SW 1271 (cell line): ENCODE data around the gene ACKR1.
A peak's percentile ranks its signal among the peaks of the same experiment; 100 is the strongest.

Experiments
- DNase-seq, 2 experiments: peaks; one replicate each; lab custom pipeline; 2025; lab: John Stamatoyannopoulos, UW

Gene ACKR1

DNA sequence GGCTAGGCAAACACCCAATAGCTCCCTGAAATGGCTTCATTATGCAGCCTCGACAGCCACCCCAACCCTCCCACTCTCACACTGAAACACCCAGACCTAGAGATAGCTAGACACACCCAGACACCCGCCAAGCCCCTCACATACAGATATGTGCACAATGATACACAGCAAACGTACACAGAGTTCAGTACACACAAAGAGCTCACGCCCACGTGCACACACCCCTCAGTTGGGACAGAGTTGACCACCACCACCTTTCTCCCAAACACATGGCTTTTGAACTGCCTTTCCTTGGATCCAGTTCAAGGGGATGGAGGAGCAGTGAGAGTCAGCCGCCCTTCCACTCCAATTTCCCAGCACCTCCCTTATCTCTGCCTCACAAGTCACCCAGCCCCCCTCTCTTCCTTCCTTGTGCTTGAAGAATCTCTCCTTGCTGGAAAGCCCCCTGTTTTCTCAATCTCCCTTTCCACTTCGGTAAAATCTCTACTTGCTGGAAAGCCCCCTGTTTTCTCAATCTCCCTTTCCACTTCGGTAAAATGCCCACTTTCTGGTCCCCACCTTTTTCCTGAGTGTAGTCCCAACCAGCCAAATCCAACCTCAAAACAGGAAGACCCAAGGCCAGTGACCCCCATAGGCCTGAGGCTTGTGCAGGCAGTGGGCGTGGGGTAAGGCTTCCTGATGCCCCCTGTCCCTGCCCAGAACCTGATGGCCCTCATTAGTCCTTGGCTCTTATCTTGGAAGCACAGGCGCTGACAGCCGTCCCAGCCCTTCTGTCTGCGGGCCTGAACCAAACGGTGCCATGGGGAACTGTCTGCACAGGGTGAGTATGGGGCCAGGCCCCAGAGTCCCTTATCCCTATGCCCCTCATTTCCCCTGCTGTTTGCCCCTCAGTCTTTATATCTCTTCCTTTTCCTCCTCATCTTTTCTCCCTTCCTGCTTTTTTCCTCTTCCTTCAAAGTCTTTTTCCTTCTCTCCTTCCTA is at the start of gene ACKR1:
Gene ACKR1 (plus strand): TSS at position 715 of the 981 bp plus-strand sequence. CDS start 85 bp downstream, at position 800.
- DNase-seq: no peak

- DNase-seq: peak; percentile 3 to 66
These were observed 43.5 kb upstream of the ACKR1 start for GRCh38 chr1:159161001-159161718.

DNA sequence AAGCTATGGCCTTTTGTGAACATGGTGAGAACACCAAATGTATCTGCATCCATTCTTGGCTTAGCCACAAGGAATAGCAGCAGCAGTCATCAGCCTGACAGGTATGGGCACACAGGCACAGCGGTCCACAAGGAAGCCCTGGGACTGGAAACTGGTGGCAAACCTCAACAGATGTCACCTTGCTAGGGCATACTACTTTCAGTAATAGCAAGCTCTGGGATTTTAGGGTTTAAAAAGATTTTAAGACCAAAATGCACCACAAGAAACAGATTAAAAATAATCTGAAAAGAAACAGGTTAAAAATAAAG is 43.0 kb upstream of the ACKR1 start:
- DNase-seq: no peak

- no peak for DNase-seq
These were observed 42.0 kb upstream of the ACKR1 start for GRCh38 chr1:159162516-159163265.

GRCh38 chr1:159163614-159164228 is 41.0 kb upstream of the ACKR1 start:
- DNase-seq: no peak

- no peak for DNase-seq
These were observed 36.6 kb upstream of the ACKR1 start for GRCh38 chr1:159168043-159168442.

GRCh38 chr1:159170639-159171038 is 34.0 kb upstream of the ACKR1 start:
- no peak for DNase-seq

DNA sequence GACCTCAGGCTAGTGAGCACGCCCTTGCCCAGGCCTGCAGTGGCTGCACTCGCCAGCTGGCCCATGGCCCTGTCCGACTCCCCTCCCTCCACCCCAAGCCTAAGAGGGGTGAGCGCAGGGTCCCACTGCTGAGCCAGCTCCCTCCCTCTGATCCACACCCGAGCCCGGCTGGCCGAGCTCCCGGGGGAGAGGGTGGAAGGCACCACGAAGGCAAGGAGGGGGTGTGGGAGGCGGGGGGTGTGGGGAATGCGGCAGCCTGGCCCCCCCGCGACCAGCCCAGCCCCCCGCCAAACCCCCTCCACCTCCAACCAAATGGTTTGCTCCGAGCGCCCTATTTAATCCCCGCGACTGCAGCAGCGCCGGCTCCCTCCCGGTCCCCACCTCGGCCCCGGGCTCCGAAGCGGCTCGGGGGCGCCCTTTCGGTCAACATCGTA is 33.4 kb upstream of the ACKR1 start, which contains the start of gene CADM3:
Gene CADM3 (plus strand): TSS at position 362 of the 434 bp plus-strand sequence. CDS start 151 bp downstream, outside the sequence.
- no peak for DNase-seq

DNA sequence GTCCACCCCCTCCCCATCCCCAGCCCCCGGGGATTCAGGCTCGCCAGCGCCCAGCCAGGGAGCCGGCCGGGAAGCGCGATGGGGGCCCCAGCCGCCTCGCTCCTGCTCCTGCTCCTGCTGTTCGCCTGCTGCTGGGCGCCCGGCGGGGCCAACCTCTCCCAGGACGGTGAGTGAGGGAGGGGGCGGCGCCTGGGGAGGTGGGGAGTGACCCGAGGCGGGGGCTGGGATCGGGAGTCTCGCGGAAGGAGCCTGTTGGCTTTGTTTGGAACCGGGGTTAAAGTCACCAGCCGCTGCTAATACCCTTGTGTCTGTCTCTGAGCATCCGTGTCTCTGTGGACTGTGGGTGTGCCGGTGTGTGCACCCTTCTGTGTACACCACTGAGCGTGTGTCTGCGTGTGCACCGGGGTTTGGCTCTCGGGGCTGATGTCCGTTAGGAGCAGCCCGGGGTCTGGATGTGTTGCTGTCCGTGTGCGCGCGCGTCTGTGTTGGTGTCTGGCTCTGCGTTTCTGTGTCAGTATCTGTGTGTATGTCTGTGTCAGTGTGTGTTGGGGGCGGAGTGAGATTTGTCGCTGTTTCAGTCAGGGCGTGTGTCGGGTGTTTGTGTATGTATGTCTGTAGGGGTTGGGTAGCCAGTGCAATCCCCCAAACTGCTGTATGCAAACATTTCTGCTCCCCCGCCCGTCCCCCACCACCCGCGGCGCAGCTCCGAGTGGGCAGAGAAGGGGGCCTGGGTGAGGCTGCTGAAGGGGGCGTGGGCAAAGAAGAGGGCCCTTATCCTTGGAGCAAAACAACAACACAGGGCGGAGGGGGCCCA is 32.8 kb upstream of the ACKR1 start:
- DNase-seq: no peak

DNA sequence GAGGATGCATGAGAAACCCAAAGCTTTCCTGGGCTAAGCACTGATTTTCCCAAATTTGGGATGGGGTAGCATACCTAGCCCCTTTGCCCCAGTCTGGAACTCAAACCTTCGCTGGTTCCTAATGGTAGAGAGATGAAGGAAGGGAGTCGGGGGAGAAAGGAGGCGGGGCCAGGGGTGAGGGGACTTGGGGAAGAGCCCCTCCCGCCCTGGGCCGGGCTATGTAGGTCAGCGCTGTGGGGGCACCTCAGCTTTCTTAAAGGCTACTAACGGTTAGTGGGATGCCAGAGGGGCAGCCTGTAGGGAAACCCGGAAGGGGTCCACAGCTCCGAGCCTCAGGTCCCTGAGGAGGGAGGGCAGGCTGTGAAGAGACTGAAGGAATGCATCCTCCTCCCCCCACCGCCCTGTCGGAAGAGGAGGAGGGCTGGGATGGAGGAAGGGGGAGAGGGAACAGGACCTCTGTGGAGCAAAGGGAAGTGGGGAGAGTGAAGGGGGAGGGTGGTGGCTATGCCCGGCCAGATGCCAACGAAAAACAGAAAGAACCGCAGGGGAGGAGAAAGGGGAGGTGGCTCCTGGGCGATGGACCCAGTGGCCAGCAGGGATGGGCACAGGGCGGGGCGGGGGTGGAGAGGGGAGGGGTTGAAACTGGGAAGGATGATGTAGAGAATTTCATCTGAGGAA is 31.9 kb upstream of the ACKR1 start:
- no peak for DNase-seq

- DNase-seq: no peak
These were observed 31.4 kb upstream of the ACKR1 start for GRCh38 chr1:159173320-159173719.

DNA sequence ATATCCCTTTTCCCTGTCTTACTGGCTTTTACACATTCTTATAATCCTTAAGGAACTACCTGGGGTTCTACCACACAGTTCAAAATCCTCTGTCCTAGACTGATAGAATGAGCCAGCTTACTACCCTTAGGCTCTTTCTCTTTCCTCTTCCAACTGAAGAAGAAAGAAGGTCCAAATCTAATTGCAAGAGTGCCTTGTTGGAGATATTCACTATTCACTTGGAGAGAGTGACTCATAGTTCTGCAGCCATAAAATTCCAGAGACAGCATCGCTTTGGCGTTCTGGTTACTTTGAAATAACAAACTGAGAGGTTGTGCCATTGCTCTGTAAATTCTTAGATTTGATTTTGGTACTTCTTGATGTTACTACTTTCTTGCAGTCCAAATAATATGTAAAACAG is 29.1 kb upstream of the ACKR1 start:
- DNase-seq: no peak

DNA sequence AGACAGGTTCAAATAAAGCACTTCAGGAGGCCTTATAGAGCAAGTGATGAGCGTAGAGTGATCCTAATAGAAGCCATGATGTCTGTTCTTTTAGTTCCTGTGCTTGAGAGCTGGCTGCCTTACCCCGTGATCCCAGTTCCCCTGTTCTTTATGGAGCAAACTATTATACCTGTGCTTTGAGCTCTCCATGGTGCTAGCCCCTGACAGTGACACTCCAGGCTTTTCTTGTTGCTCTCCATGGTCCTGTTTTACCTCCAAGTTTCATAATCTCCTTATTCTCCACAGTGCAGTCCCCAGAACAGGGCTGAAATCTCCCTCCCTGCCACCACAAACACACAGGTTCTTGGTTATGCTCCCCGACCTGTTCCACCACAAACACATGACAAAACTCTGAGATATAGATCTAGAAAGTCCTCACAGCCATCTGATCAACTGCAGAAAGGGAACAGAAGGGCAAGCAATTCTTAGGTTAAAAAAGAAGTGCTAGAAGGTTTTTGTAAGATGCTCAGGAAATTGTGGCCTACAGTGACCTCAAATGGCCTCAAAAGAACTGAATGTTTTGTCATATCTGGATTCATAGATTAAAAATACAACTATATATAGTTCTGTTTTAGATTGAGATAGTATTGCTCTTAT is 27.3 kb upstream of the ACKR1 start:
- DNase-seq: no peak

GRCh38 chr1:159179906-159180305 is 24.8 kb upstream of the ACKR1 start:
- DNase-seq: no peak

- DNase-seq: no peak
These were observed 24.2 kb upstream of the ACKR1 start for GRCh38 chr1:159180516-159180915.

DNA sequence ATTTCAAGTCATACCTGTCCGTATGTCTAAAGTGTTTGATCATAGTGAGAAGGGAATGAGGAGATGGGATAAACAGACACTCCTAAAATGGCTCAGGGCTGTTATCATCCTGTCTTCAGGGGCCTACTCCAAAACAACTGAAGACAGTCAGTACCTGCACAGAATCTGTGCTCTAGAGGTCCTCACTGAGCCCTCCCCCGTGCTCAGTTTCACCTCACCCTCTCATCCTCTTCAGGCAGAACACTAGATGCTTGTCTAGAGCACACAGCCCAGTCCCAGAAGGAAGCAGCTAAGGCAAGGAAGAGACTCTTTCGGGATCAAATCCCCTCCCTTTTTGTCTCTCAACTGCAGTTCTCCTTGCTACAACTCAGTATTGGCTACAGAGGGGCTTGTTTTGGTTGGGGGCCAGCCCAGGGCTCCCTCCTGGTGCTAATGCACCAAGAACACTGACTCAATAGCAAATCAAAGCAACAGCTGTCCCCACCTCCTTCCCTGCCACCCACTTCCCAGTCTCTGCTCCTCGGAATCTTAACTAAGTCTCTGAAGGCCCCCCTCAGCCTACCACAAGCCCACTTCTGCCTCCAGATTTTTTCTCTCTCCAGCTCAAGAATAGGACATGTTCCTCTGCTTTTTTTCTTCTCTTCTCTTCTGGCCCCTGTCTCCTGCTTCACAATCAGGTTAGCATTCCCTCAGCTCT is 23.2 kb upstream of the ACKR1 start:
- DNase-seq: no peak

DNA sequence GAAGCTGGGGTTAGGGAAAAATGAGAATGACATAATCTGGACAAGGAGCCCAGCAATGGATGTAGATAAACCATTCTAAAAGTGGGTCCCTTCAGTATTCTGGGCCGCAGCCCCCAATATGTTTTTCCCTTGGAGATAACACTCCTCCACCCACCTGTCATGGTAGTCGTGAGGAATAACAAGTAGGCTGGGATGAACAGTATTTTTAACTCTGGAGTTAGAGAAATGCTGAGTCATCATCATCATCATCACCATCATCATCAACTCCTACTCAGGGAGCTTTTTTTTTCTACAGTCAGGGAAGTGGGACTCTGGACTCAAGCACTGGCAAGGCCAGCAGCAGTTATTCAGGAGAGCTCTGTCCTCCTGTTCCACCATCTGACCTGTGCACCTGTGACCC is 20.5 kb upstream of the ACKR1 start:
- no peak for DNase-seq

DNA sequence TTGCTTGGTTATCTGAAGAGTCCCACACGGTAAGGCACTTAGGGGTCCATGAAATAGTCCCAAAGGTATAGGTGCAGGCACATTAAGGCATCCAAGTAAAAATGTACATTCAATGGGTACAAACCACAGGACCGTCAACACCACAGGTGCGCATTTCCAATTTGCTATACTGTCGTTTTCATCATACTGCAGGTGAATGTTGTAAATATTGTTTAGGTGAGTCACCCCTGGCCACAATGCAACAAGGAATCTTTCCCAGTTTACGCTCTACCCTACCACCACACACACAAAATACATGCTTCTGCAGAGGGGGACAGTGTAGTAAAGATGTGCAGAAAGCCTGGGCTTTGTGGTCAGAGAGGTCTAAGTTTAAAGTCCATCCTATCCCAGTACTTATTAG is 19.6 kb upstream of the ACKR1 start:
- no peak for DNase-seq

- no peak for DNase-seq
These were observed 17.6 kb upstream of the ACKR1 start for GRCh38 chr1:159187033-159187432.
